NCI-H1436 (cell line): ENCODE measurements around the gene ADORA1.
A peak's percentile ranks its signal among the peaks of the same experiment; 100 is the strongest.

ENCODE experiments used
- DNase-seq: peaks from one replicate; lab custom pipeline; 2025; lab: John Stamatoyannopoulos, UW

Gene ADORA1

DNA sequence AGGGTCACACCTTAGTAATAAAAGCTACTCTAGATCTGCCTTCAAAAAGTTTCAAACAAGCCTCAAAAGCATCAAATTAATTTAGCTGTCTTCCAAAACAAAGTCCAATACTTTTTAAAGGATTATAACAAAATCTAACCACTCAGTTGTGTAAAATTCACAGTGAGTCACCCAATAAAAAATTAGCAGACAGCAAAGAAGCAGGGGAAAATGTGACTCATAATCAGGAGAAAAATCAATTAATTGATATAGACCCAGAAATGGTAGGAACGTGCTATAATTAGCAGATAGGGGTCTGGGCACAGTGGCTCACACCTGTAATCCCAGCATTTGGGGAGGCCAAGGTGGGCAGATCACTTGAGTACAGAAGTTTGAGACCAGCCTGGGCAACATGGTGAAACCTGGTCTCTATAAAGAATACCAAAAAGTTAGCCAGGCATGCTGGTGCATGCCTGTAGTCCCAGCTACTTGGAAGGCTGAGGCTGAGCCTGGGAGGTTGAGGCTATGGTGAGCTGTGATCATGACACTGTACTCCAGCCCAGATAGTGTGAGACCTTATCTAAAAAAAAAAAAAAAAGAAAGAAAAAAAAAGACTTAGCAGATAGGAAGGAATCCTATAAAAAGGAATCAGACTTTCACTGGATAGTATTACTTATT lies 33.6 kb upstream of the ADORA1 start:
- DNase-seq, result no peak

DNA sequence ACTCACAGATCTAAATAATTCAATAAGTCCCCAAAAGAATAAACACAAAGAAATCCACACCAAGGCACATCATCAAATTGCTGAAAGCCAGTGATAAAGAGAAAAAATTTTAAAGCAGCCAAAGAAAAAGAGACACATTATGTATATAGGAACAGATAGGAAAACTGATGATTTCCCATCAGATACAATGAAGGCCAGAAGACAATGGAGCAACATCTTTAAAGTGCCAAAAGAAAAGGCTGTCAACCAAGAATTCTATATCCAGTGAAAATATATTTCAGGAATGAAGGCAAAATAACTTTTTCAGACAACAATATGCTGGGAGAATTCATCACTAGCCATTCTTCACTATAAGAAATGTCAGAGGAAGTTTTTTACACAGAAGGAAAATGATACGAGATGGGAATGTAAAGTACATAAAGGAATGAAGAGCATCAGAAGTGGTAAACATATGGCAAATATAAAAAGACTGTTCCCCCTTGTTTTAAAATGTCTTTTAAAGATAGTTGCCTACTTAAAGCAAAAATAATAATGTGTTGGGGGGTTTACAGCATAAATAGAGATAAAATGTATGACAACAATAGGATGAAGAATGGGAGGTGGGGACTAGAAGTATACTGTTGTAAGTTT lies 32.4 kb upstream of the ADORA1 start:
- DNase-seq, result no peak

DNA sequence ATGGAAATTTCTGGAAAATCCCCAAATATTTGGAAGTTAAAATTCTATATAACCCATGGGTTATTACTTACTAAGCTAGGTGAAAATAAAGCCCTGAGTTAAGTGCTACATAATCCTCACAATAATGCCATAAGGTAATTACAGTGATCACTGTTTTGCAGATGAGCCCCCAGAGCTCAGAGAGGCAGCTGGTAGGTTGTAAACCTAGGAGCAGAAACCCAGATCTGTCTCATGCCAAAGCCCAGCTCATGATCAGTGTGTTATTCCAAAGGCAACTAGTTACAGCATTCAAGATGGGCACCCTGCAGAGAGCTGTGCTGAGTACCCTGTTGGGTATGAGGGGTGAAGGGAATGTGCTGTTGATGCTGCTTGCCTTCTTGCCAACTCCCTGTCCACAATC lies 31.0 kb upstream of the ADORA1 start:
- no peak for DNase-seq

DNA sequence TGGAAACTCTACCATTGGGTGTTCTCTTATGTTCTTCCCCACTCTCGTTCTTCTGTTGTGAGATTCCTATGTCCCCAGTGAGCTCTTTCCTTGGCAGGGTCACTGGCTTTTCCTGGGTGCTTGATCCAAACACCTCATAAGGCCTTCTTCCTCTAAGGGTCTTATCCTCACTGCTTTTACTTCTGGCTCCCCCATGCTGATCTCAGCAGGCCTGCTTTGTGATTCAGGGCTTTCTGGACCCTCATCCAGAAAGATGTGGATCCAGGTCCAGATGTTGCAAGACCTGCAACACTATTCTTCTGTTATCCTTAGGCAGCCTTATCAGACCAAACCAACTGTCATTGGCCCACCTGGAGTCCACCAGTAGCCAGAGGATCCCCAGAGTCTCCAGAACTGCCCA lies 30.5 kb upstream of the ADORA1 start:
- DNase-seq, result no peak

DNA sequence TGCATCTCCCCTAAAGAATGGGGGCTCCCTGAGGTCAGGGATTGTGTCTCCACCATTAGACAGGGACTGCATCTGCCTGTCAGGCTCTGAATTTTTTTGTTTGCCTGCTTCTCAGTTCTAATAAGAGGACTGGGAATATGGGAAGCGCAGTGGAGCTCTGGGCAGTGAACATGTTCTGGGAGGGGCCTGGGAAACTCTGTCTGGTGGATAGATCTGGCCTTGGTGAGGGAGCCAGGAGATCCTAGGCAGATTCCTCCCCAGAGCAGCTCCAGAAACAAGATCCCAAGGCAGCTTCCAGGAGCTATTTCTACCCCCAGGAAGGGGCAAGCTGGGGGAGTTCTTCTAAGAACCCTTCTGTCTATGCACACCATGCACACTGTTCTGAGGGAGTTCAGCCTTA lies 29.1 kb upstream of the ADORA1 start:
- DNase-seq, result no peak

DNA sequence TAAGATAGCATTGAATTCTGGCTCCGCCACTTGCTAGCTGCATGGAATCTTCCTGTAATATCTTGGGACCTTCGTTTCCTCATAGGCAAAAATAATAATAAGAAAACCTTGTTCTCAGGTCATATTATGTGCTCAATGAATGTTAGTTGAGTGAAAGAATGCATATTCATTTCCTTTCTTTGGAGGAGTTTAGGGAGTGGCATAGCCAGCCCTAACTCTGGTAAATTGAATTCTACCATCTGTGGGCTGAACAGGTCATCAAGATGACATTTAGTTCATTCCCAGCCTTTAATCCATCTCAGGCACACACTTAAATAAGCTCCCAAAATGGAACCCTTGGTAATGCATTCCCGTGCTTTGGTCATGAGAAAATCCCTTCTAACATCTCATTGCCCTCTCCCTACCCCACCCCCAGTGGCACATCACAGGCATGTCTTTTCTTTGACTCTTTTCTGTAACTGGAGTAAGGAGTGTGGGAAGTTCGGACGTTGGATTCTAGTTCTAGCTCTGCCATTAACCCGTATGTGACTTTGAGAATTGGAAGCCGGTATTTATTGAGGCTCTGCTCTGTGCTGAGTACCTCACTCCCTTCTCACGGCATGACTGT lies 28.5 kb upstream of the ADORA1 start:
- no peak for DNase-seq

DNA sequence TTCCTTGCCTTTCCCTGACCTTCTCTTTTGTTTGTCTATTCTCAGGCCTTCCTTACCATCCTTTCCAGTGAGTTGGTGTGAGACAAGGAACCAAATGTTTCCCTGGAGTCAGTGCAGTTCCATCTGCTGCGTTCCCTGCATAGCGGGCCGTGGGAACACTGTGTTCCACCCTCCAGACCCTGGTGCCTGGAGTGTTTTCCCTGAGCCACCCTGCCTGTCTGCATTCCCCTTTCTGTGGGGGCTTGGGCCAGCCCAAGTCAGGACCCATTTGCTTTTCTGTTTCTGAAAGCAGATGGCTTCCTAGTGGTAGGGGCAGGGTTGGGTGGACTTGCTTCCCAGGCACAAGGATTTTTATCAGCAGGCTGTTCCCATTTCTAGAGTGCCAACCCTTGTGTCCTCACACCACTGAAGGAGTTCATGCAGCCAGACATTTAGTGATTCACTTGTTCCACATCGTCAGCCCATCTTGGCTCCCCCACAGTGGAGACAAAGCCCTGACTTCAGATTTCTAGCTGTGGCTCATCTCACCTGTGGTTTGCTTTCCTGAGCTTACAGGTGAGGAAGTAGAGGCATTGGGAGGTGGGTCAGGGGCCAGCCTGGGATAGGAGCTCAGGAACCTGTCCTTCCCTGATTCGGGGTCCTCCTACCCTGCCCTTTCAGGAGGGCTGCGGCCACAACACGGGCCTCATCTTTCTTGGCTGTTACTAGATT lies 27.6 kb upstream of the ADORA1 start:
- DNase-seq, result no peak

DNA sequence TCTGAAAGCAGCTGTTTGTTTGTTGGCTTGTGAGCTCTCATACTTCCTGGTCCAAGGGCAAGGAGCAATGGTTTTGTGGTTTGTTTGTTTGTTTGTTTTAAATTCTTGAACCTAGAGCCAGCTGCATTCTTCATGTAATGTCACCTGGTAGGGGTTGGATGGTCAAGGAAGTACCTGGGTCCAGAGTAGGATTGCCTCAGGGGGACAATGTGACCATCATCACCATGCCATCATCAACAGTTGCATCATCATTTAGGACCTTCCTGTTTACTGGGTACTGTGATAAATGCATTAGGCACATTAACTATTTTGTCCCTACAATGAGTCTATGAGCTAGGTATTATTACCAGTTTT lies 27.0 kb upstream of the ADORA1 start:
- no peak for DNase-seq

DNA sequence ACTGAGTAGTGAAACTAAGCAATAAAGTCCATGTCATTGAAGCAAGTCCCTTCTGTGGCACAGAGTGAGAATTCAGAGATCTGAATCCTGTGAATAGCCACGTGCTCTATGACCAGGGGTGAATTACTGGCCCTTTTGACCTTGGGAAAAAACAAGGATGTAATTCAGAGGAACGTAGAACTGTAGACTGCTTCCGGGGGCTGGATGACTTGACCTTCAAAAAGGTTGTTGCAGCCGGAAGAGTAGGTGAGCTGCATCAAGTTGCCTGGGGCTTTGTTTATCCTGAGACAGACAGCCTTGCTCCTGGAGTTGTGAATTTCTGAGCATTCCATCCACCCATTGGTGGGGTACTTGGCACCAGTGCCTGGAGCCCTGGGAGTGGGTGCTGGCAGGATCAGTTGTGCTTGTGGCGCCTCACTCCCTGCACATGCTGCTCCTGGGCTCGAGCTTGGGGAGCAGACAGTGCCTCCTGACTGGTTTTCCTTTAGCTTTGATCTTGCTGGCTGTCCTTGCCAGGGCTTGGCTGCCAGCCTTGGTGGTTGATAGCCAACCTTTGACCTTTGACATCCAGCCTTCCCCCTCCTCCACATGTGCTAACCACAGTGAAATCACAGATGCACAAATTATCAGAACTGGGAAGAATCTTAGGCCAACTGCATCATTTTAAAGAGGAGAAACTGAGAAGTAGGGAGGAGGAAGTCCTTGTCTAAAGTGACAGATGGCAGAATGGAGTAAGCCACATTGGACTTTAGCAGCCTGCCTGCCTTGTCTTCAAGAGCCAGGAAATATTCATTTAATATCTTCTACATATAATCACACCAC lies 25.5 kb upstream of the ADORA1 start:
- DNase-seq, result no peak

DNA sequence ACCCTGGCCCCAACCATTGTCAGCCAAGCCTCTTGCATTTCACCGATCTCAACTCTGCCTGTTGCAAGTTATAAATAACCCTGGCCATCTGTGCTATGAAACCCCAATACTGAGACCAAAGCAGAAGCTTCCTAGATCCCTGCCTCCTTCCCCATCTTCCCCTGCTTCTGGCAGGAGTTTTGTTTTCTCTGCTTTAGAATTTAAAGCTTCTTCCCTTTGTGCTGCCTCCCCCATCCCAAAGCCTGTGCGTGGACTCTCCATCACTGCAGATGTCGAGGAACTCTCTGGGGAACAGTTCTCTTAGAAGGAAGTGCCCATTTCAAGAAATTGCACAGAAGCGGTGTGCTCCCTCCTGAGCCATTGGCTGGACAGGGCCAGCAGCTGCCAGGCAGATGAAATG lies 24.3 kb upstream of the ADORA1 start:
- peak; percentile 18 for DNase-seq

DNA sequence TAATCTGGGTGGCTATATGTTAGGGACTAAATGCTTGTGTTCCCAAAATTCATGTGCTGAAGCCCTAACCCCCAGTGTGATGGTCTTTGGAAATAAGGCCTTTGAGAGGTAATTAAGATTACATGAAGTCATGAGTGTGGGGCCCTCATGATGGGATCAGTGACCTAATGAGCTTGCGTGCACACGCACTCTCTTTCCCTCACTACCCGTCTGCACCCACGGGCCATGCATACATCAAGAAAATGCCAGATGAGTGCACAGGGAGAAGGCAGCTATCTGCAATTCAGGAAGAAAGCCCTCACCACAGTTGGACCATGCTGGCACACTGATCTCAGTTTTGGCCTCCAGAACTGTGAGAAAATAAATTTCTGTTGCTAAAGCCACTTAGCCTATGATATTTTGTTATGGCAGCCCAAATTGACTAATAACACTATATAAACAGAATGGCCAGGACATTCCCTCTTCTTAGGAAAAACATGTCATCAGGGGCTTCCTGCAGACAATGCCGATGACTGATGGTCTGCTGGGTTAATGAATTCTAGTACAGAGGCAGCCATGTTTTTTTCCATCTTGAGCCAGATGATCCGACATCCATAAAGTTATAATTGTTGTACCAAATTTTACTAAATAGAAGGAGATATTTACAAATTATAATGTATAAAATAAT lies 23.6 kb upstream of the ADORA1 start:
- no peak for DNase-seq

DNA sequence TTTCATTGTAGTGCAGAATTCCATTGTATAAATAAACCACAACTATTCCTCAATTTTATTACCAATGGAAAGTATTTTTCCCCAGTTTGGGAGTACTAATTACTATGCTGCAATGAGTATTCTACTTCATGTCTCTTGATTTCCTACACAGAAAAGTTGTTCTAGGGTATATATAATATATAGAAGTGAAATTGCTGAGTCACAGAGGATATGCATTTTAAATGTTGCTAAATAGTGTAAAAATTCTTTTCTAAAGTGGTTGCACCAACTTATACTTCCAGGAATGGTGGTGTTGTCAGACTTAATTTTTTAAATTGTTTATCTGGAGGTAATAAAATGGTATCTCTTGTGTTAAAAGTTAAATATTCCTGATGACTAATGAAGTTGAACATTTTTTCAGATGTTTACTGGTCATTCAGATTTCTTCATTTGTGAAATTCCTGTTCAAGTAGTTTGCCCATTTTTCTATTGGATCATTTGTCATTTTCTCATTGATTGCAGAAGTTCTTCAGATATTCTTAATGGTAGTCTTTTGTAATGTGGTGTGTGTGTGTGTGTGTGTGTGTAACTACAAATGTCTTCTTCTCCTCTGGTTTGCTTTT lies 22.6 kb upstream of the ADORA1 start:
- DNase-seq, result no peak

DNA sequence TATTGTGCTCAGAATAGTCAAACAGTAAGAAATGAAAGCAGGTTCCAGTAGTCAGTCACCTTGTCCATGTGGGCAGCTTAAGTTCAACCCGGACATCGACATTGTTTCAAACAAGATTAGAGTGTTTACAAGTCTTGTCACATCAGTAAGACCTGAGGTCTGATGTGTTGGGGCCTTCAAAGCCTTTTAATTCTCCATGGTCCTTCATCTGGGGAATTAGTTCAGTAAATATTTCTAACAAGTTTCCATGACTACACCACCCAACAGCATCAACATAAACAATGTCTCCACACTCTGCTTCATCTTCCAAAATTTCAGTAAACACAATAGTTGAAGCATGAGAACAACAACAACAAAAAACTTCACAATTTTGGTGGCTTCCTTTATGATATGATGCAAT lies 15.1 kb upstream of the ADORA1 start:
- DNase-seq, result no peak

DNA sequence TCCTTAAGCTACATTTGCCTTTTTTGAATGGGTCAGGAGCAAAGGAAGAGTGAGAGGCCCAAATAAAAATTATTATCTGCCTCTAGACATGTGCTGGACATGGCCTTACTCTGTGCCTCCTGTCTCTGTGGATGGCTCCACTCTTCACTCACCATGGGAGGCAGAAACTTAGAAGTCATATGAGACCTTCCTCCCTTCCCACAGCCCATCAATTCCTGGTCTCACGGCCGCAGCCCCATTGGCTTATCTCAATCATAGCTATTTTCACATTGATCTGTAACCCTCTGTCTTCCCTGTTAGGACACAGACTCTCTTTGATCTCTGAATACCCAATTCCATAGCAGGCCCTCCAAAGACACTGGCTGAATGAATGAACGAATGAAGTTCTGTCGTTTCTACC lies 14.2 kb upstream of the ADORA1 start:
- DNase-seq, result no peak

DNA sequence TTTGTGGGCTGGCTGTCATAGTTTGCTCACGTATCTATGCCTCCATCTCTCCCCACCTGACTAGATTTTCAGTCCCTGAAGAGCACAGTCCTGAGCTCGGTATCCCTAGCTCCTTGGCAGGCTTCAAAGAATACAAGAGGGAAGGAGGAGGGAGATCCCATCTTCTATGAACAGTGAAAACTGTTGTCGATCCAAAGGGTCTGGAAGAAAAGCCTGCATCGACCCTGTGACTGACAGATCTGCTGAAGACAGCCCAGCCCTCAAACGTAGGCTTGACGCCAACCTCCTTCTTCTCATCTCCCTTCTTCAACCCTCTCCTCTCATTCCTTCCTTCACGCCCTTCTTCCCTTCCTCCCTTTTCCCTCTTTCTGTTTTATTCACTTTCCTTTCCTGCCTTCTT lies 13.3 kb upstream of the ADORA1 start:
- DNase-seq, result no peak

DNA sequence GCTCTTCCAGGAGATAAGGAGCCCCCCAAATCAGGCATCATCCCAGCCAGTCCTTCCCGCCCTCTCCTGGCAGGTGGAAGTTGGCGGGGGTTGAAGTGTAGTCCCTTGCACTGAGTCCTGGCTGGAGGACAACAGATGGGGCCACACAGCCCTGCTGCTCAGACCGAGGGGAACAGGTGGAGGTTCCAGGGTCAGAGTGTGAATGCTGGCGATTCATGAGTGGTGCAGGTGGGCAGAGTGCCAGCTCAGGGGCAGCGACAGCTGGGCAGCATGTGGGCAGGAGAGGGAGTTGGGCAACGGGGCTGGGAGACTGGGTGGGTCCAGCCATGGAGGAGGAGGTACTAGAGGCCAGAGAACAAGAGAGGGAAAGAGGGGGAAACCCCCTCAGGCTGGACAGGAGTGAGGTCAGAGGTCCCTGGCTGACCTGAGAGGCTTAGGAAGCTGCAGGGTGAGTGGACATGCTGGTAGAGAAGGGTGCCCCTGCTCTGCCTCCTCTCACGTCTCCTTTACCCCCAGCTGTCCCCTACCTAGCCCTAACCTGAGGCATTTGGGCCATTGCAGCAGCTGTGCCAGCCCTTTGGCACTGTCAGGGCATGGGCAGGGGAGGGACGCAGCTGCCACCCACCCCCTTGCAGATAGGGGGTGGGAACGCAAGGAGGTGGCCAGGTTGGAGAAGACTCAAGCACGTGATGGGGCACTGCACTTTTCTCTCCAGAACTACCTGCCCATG lies 11.3 kb upstream of the ADORA1 start:
- DNase-seq, result no peak

DNA sequence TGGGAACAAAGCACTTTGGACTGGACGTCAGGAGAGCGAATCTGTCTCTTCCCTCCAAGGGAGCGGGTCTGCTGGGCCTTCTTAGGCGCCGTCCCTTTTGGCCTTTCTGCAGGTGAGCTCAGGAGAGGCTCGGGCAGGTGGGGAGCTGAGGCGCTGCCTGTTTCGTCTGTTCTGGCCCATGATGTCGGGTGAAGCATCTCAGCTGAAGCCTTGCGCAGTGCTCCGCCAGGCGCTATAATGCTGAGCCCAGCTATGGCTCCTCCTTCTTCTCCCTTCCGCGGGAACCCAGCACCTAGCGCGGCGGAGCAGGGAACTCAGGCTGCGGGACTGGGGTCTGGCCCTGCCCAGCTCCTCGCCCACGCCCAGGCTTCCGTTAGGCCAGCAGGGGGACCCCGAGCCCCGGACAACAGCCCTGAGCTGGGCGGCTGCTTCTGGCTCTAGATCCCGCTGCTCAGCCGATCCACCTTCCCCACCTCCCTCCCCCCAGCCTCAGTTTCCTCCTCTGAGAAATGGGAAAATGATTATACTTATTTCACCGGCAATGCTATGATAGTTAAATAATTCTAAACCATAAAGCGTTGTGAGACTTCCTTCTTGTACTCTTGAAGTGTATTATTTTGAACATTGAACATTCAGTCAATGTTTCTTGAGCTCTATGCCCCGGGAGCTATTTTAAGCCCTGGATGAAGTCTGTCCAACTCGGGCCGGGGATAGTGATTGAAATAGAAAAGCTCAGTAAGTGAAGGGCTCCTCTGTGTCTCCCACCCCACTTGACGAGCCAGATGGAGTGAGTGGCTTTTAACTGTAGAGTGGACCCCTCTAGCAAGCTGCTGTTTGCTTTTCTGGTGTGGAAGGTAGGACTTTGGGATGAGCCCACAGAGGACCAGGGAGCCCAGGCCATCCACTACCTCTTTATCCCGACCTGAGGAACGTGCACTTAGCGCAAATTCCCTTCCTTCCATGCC lies 9.6 kb upstream of the ADORA1 start:
- peak; percentile 59 for DNase-seq

DNA sequence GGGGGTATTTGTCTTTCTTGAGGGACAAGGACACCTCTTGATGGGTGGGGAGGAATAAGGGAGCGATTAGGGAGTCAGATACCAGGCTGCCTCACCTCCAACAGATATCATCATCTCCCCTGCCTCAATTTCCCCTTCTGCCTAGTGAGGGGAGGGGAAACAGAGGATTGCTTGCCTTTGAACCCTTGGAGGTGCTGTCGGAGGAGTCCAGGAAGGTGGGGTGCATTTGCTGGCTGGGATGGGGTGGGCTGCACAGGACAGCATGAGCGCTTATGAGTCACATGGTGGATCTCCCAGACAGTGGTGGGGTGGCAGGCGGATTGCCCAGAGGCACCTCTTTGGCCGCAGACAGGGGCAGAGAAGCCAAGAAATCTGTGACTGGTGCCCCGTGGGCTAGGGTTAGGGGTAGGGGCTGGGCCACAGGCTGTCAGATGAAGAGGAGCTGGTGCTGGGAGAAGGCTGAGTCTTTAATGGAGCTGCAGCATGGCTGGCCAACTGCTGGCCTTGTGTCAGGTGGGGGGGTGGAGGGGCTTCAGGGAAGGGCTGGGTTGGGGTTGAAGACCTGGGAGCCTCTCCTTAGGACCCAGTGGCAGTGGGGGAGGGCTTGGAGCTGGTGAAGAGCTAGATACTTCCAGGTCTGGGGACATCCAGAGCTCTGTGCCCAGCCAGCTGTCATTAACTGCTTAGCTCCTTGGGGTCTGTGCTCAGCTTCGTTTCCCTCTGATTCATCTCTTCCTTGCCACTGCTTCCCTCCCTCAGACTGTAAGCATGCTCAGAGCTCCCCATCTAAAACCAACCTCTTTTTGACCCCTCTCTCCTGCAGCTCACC lies 7.0 kb upstream of the ADORA1 start:
- DNase-seq, result no peak
